Suppressor macrophage treated with lipopolysaccharide for 4 hours (primary cell): ENCODE measurements around the gene DOCK4.
A peak's percentile ranks its signal among the peaks of the same experiment; 100 is the strongest.

Source experiments
- DNase-seq: peaks from one replicate; pipeline ENCODE4 v3.0.0-alpha.2; 2020

The DOCK4 gene

GRCh38 chr7:112220877-112221434, 14.8 kb upstream of the DOCK4 start:
- no peak for DNase-seq

GRCh38 chr7:112215787-112216186, 9.6 kb upstream of the DOCK4 start:
- no peak for DNase-seq

GRCh38 chr7:112214883-112215282, 8.7 kb upstream of the DOCK4 start:
- DNase-seq: no peak

GRCh38 chr7:112214268-112214667, 8.1 kb upstream of the DOCK4 start:
- DNase-seq: no peak

GRCh38 chr7:112213735-112214134, 7.5 kb upstream of the DOCK4 start:
- DNase-seq: no peak

- no peak for DNase-seq
These were observed 6.4 kb upstream of the DOCK4 start for GRCh38 chr7:112212571-112212970.

- DNase-seq: no peak
These were observed 5.2 kb upstream of the DOCK4 start for GRCh38 chr7:112211348-112211907.

- no peak for DNase-seq
These were observed 1.6 kb upstream of the DOCK4 start for GRCh38 chr7:112207765-112208164.

GRCh38 chr7:112206991-112207592, 893 bp upstream of the DOCK4 start:
- no peak for DNase-seq

GRCh38 chr7:112205343-112206237, 609 bp downstream of the DOCK4 start:
- DNase-seq: peak; percentile 76

GRCh38 chr7:112204499-112205342, 1.5 kb downstream of the DOCK4 start:
- DNase-seq: peak; percentile 77

- no peak for DNase-seq
These were observed 2.8 kb downstream of the DOCK4 start for GRCh38 chr7:112203365-112203739.

- DNase-seq: peak; percentile 79
These were observed 3.4 kb downstream of the DOCK4 start for GRCh38 chr7:112202816-112203215.

GRCh38 chr7:112201839-112202238, 4.4 kb downstream of the DOCK4 start:
- DNase-seq: peak; percentile 33

- no peak for DNase-seq
These were observed 4.8 kb downstream of the DOCK4 start for GRCh38 chr7:112201411-112201810.

GRCh38 chr7:112199672-112200071, 6.5 kb downstream of the DOCK4 start:
- peak; percentile 30 for DNase-seq

GRCh38 chr7:112199035-112199655, 7.1 kb downstream of the DOCK4 start:
- DNase-seq: peak; percentile 71

- peak; percentile 0 for DNase-seq
These were observed 8.9 kb downstream of the DOCK4 start for GRCh38 chr7:112197322-112197721.

- DNase-seq: peak; percentile 2
These were observed 10.5 kb downstream of the DOCK4 start for GRCh38 chr7:112195717-112196116.

GRCh38 chr7:112193915-112194502, 12.2 kb downstream of the DOCK4 start:
- no peak for DNase-seq

GRCh38 chr7:112192236-112193154, 13.7 kb downstream of the DOCK4 start:
- DNase-seq: peak; percentile 73
